HEK293 (cell line): ENCODE data around the gene ZNF462.

Experiments
- CTCF ChIA-PET: fragments of 350-600 bp; formaldehyde crosslinking; extraction: SDS; loops from one replicate; lab custom pipeline; 2021; ENCODE audit warnings: antibody characterized with exemption; lab: Yijun Ruan, JAX
- POLR2A ChIA-PET: fragments of 300-600 bp; formaldehyde crosslinking; extraction: SDS; loops from one replicate; lab custom pipeline; 2020; ENCODE audit warnings: antibody characterized with exemption, inconsistent platforms; lab: Yijun Ruan, JAX
- H3K27ac ChIP-seq: fragments of 200-500 bp; sonication (Bioruptor generic); 2 replicates; pipeline ENCODE4 v1.5.1; 2014; ENCODE audit warnings: low read depth, low read length, control low read depth, inconsistent platforms; ENCODE audit errors: extremely low read depth
- H3K36me3 ChIP-seq, 2 experiments: fragments of 200-500 bp in 1 of 2; sonication (Bioruptor generic) in 1 of 2; 1 replicate in 1 of 2; 2 replicates in 1 of 2; pipeline ENCODE4 v1.5.1; 2014 to 2017; ENCODE audit warnings: inconsistent platforms in 2 of 2, low read length in 2 of 2; ENCODE audit not compliant: control insufficient read depth in 2 of 2, insufficient read depth in 1 of 2
- H3K4me1 ChIP-seq: fragments of 200-500 bp; sonication (Bioruptor generic); 2 replicates; pipeline ENCODE4 v1.5.1; 2014; ENCODE audit warnings: mild to moderate bottlenecking, low read length, inconsistent platforms; ENCODE audit not compliant: control insufficient read depth, insufficient read depth
- H3K4me3 ChIP-seq: 2 replicates; pipeline ENCODE4 v1.5.1; 2011; ENCODE audit warnings: low read depth, mild to moderate bottlenecking, control low read depth, low read length, moderate library complexity
- H3K9me3 ChIP-seq: fragments of 200-500 bp; sonication (Bioruptor generic); 2 replicates; pipeline ENCODE4 v1.5.1; 2014; ENCODE audit warnings: low read depth, low read length, inconsistent platforms; ENCODE audit not compliant: control insufficient read depth, insufficient read depth
- AEBP2 ChIP-seq: fragments of 450-650 bp; formaldehyde crosslinking; IDR thresholded peaks from 2 replicates; pipeline ENCODE4 v1.5.1; 2016; ENCODE audit warnings: missing biosample characterization, missing genetic modification characterization, borderline replicate concordance
- KLF1 ChIP-seq: fragments of 450-650 bp; formaldehyde crosslinking; IDR thresholded peaks from 2 replicates; pipeline ENCODE4 v1.5.1; 2016; ENCODE audit warnings: missing biosample characterization, missing genetic modification characterization
- KLF7 ChIP-seq: fragments of 450-650 bp; formaldehyde crosslinking; IDR thresholded peaks from 2 replicates; pipeline ENCODE4 v1.5.1; 2016; ENCODE audit warnings: missing biosample characterization, missing genetic modification characterization, borderline replicate concordance
- KLF8 ChIP-seq: fragments of 450-650 bp; formaldehyde crosslinking; IDR thresholded peaks from 2 replicates; pipeline ENCODE4 v1.5.1; 2016; ENCODE audit warnings: missing biosample characterization, missing genetic modification characterization
- PRDM1 ChIP-seq: fragments of 450-650 bp; formaldehyde crosslinking; IDR thresholded peaks from 2 replicates; pipeline ENCODE4; 2016; ENCODE audit warnings: missing biosample characterization, missing genetic modification characterization
- ZBTB17 ChIP-seq: fragments of 450-650 bp; formaldehyde crosslinking; IDR thresholded peaks from 2 replicates; pipeline ENCODE4 v1.5.1; 2016; ENCODE audit warnings: missing biosample characterization, missing genetic modification characterization
- ZNF148 ChIP-seq: fragments of 450-650 bp; formaldehyde crosslinking; IDR thresholded peaks from 2 replicates; pipeline ENCODE4 v1.5.0; 2017; ENCODE audit warnings: missing biosample characterization, missing genetic modification characterization, borderline replicate concordance
- ZNF24 ChIP-seq: fragments of 450-650 bp; formaldehyde crosslinking; IDR thresholded peaks from 2 replicates; pipeline ENCODE4 v1.5.1; 2016; ENCODE audit warnings: missing biosample characterization, missing genetic modification characterization
- ZNF302 ChIP-seq: fragments of 450-650 bp; formaldehyde crosslinking; IDR thresholded peaks from 2 replicates; pipeline ENCODE4 v1.5.1; 2016; ENCODE audit warnings: missing biosample characterization, missing genetic modification characterization, low read depth
- ZNF366 ChIP-seq: fragments of 450-650 bp; formaldehyde crosslinking; conservative IDR thresholded peaks from 2 replicates; pipeline ENCODE4 v1.5.1; 2016; ENCODE audit warnings: missing biosample characterization, missing genetic modification characterization
- ZNF629 ChIP-seq: fragments of 450-650 bp; formaldehyde crosslinking; IDR thresholded peaks from 2 replicates; pipeline ENCODE4 v1.5.1; 2017; ENCODE audit warnings: missing biosample characterization, missing genetic modification characterization
- ZNF670 ChIP-seq: fragments of 450-650 bp; formaldehyde crosslinking; IDR thresholded peaks from 2 replicates; pipeline ENCODE4 v1.5.1; 2016; ENCODE audit warnings: missing biosample characterization, missing genetic modification characterization, low read depth
- ZNF768 ChIP-seq: fragments of 450-650 bp; formaldehyde crosslinking; IDR thresholded peaks from 2 replicates; pipeline ENCODE4 v1.5.1; 2018; ENCODE audit warnings: missing biosample characterization, mild to moderate bottlenecking, missing genetic modification characterization
- ZNF776 ChIP-seq: fragments of 450-650 bp; formaldehyde crosslinking; IDR thresholded peaks from 2 replicates; pipeline ENCODE4 v1.5.0; 2017; ENCODE audit warnings: missing biosample characterization, missing genetic modification characterization, borderline replicate concordance
- TF ChIP-seq, protein P1 (sequence below): fragments of 450-650 bp; formaldehyde crosslinking; IDR thresholded peaks from 2 replicates; pipeline ENCODE4 v1.5.1; 2017; ENCODE audit warnings: missing biosample characterization, missing genetic modification characterization
- TF ChIP-seq, protein P2 (sequence below): fragments of 450-650 bp; formaldehyde crosslinking; IDR thresholded peaks from 2 replicates; pipeline ENCODE4 v1.5.1; 2017; ENCODE audit warnings: missing biosample characterization, missing genetic modification characterization
- TF ChIP-seq, protein P3 (sequence below): fragments of 450-650 bp; formaldehyde crosslinking; IDR thresholded peaks from 2 replicates; pipeline ENCODE4 v1.5.1; 2016; ENCODE audit warnings: missing biosample characterization, missing genetic modification characterization
- TF ChIP-seq, protein P4 (sequence below): fragments of 450-650 bp; formaldehyde crosslinking; IDR thresholded peaks from 2 replicates; pipeline ENCODE4 v1.5.1; 2016; ENCODE audit warnings: missing biosample characterization, missing genetic modification characterization

Gene ZNF462

GRCh38 chr9:106916466-106917235 lies 53.7 kb downstream of the ZNF462 start:
- Histone ChIP-seq H3K9me3 (no peaks in the 10 kb centered on the region), H3K4me3 (no peak overlapping the region), H3K4me1 (peaks cover 4% of the 10 kb centered on the region; the same call in 1 of the 2 replicates), H3K27ac (no peak overlapping the region), H3K36me3 (no peaks in the 10 kb centered on the region)
- POLR2A ChIA-PET = interaction anchor here (1.0 to 1.5 kb wide), 4 partner anchors 22 to 55 kb away, joined by 3 to 8 read pairs (median 5); no protein-coding TSS in a partner anchor
- TF ChIP-seq KLF1 (no peak), AEBP2 (tag by site-specific recombination) (no peak), ZNF366 (tag by site-specific recombination) (0 out of 2 replicates have a peak, but pooled peaks have one; percentile 27), PRDM1 (peak; percentile 80), KLF8 (0 out of 2 replicates have a peak, but pooled peaks have one; percentile 33), ZNF670 (tag by site-specific recombination) (no peak), ZNF629 (0 out of 2 replicates have a peak, but pooled peaks have one; percentile 38), ZBTB17 (tag by site-specific recombination) (0 out of 2 replicates have a peak, but pooled peaks have one; percentile 40)
- TF ChIP-seq, protein P1, sequence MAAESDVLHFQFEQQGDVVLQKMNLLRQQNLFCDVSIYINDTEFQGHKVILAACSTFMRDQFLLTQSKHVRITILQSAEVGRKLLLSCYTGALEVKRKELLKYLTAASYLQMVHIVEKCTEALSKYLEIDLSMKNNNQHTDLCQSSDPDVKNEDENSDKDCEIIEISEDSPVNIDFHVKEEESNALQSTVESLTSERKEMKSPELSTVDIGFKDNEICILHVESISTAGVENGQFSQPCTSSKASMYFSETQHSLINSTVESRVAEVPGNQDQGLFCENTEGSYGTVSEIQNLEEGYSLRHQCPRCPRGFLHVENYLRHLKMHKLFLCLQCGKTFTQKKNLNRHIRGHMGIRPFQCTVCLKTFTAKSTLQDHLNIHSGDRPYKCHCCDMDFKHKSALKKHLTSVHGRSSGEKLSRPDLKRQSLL (tag by site-specific recombination) = no peak
- TF ChIP-seq, protein P2, sequence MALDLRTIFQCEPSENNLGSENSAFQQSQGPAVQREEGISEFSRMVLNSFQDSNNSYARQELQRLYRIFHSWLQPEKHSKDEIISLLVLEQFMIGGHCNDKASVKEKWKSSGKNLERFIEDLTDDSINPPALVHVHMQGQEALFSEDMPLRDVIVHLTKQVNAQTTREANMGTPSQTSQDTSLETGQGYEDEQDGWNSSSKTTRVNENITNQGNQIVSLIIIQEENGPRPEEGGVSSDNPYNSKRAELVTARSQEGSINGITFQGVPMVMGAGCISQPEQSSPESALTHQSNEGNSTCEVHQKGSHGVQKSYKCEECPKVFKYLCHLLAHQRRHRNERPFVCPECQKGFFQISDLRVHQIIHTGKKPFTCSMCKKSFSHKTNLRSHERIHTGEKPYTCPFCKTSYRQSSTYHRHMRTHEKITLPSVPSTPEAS (tag by site-specific recombination) = no peak
- CTCF ChIA-PET = interaction anchor here (0.8 kb wide), 1 partner anchor 39 kb away, joined by 5 read pairs; no protein-coding TSS in a partner anchor

- Histone ChIP-seq H3K4me1 (peaks cover 4% of the 10 kb centered on the region), H3K9me3 (no peaks in the 10 kb centered on the region), H3K4me3 (no peak overlapping the region), H3K36me3 (peaks cover 0 to 9% of the 10 kb centered on the region in 2 experiments; a peak in 1 of 3 replicates), H3K27ac (no peak overlapping the region)
- POLR2A ChIA-PET = no interaction called here
- CTCF ChIA-PET = interaction anchor here (0.7 kb wide), 1 partner anchor 219 kb away, joined by 4 read pairs; no protein-coding TSS in a partner anchor
- no peak for TF ChIP-seq ZNF768 (tag by site-specific recombination)
- TF ChIP-seq, protein P3, sequence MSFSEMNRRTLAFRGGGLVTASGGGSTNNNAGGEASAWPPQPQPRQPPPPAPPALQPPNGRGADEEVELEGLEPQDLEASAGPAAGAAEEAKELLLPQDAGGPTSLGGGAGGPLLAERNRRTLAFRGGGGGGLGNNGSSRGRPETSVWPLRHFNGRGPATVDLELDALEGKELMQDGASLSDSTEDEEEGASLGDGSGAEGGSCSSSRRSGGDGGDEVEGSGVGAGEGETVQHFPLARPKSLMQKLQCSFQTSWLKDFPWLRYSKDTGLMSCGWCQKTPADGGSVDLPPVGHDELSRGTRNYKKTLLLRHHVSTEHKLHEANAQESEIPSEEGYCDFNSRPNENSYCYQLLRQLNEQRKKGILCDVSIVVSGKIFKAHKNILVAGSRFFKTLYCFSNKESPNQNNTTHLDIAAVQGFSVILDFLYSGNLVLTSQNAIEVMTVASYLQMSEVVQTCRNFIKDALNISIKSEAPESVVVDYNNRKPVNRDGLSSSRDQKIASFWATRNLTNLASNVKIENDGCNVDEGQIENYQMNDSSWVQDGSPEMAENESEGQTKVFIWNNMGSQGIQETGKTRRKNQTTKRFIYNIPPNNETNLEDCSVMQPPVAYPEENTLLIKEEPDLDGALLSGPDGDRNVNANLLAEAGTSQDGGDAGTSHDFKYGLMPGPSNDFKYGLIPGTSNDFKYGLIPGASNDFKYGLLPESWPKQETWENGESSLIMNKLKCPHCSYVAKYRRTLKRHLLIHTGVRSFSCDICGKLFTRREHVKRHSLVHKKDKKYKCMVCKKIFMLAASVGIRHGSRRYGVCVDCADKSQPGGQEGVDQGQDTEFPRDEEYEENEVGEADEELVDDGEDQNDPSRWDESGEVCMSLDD = no peak
- no peak for TF ChIP-seq ZNF302 (tag by site-specific recombination)
- no peak for TF ChIP-seq ZNF148 (tag by site-specific recombination)
- no peak for TF ChIP-seq KLF7 (tag by site-specific recombination)
- TF ChIP-seq ZNF24 (tag by site-specific recombination) = no peak
- TF ChIP-seq, protein P4, sequence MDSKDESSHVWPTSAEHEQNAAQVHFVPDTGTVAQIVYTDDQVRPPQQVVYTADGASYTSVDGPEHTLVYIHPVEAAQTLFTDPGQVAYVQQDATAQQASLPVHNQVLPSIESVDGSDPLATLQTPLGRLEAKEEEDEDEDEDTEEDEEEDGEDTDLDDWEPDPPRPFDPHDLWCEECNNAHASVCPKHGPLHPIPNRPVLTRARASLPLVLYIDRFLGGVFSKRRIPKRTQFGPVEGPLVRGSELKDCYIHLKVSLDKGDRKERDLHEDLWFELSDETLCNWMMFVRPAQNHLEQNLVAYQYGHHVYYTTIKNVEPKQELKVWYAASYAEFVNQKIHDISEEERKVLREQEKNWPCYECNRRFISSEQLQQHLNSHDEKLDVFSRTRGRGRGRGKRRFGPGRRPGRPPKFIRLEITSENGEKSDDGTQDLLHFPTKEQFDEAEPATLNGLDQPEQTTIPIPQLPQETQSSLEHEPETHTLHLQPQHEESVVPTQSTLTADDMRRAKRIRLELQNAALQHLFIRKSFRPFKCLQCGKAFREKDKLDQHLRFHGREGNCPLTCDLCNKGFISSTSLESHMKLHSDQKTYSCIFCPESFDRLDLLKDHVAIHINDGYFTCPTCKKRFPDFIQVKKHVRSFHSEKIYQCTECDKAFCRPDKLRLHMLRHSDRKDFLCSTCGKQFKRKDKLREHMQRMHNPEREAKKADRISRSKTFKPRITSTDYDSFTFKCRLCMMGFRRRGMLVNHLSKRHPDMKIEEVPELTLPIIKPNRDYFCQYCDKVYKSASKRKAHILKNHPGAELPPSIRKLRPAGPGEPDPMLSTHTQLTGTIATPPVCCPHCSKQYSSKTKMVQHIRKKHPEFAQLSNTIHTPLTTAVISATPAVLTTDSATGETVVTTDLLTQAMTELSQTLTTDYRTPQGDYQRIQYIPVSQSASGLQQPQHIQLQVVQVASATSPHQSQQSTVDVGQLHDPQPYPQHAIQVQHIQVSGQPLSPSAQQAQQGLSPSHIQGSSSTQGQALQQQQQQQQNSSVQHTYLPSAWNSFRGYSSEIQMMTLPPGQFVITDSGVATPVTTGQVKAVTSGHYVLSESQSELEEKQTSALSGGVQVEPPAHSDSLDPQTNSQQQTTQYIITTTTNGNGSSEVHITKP (tag by site-specific recombination) = no peak
- TF ChIP-seq ZNF776 (tag by site-specific recombination) = no peak
These were observed 56.0 kb downstream of the ZNF462 start for GRCh38 chr9:106918825-106919509.
